Smooth muscle cell (in vitro differentiated cells): ENCODE data around the gene C1QTNF12. TPM values are rescaled to one million over a fixed set of nuclear protein-coding genes. Genes with fewer than 3 reads are reported as not detected.

Experiments
- DNase-seq: peaks from one replicate; lab custom pipeline; 2025; ENCODE audit not compliant: unreplicated experiment; lab: John Stamatoyannopoulos, UW
- H2AFZ ChIP-seq: fragments of 200-600 bp; sonication (generic); 2 replicates; pipeline ENCODE4 v1.6.0; 2016; ENCODE audit warnings: antibody characterized with exemption, low read depth, mild to moderate bottlenecking
- H3F3A ChIP-seq: fragments of 200-600 bp; sonication (generic); 2 replicates; pipeline ENCODE4 v1.6.0; 2017; ENCODE audit warnings: antibody characterized with exemption, low read depth
- H3K27ac ChIP-seq: fragments of 200-600 bp; sonication (generic); 2 replicates; pipeline ENCODE4 v1.5.1; 2016; ENCODE audit warnings: low read depth, mild to moderate bottlenecking
- H3K27me3 ChIP-seq: fragments of 200-600 bp; sonication (generic); 2 replicates; pipeline ENCODE4 v1.6.1; 2016; ENCODE audit warnings: low read depth, mild to moderate bottlenecking
- H3K36me3 ChIP-seq: fragments of 200-600 bp; sonication (generic); 2 replicates; pipeline ENCODE4 v1.5.1; 2016; ENCODE audit warnings: low read depth
- H3K4me1 ChIP-seq: fragments of 200-600 bp; sonication (generic); 2 replicates; pipeline ENCODE4 v1.5.1; 2016; ENCODE audit warnings: low read depth
- H3K4me2 ChIP-seq: fragments of 200-600 bp; sonication (generic); 2 replicates; pipeline ENCODE4 v1.6.0; 2016; ENCODE audit warnings: mild to moderate bottlenecking
- H3K4me3 ChIP-seq: fragments of 200-600 bp; sonication (generic); 2 replicates; pipeline ENCODE4 v1.5.1; 2016; ENCODE audit warnings: mild to moderate bottlenecking
- H3K79me2 ChIP-seq: fragments of 200-600 bp; sonication (generic); 2 replicates; pipeline ENCODE4 v1.6.0; 2016; ENCODE audit warnings: low read depth, mild to moderate bottlenecking
- H3K9ac ChIP-seq: fragments of 200-600 bp; sonication (generic); 2 replicates; pipeline ENCODE4 v1.6.0; 2016; ENCODE audit warnings: low read depth
- H3K9me3 ChIP-seq: fragments of 200-600 bp; sonication (generic); replicated peaks from 2 replicates; pipeline ENCODE4 v1.5.1; 2016; ENCODE audit warnings: low read depth
- H4K20me1 ChIP-seq: fragments of 200-600 bp; sonication (generic); 2 replicates; pipeline ENCODE4 v1.6.0; 2016; ENCODE audit warnings: low read depth
- CTCF ChIP-seq: fragments of 200-600 bp; sonication (generic); IDR thresholded peaks from 2 replicates; pipeline ENCODE4 v1.5.1; 2017; ENCODE audit warnings: borderline replicate concordance, mild to moderate bottlenecking, antibody characterized with exemption; ENCODE audit not compliant: insufficient read depth, poor library complexity, severe bottlenecking
- WGBS: methylation state at CpG from one replicate; pipeline ENCODE4 v1.1.7; 2016; ENCODE audit warnings: low lambda C conversion rate; 5-methylcytosine and 5-hydroxymethylcytosine counted together
- polyA plus RNA-seq: library from polyadenylated mRNA; unstranded; fragments of >200 nt; fragmentation: Nextera tagmentation; extraction: Ambion mirVana; gene quantifications from 2 replicates; pipeline ENCODE4 v1.2.1, GENCODE V29; 2016
- total RNA-seq: library from RNA; depleted of rRNA; stranded (reverse); fragments of >200 nt; gene quantifications from 2 replicates; pipeline ENCODE4 v1.2.3, GENCODE V29; 2014

C1QTNF12 gene
- total and polyA plus RNA-seq, 2 experiments from 2014 or later: 1.8 to 5.4 TPM

DNA sequence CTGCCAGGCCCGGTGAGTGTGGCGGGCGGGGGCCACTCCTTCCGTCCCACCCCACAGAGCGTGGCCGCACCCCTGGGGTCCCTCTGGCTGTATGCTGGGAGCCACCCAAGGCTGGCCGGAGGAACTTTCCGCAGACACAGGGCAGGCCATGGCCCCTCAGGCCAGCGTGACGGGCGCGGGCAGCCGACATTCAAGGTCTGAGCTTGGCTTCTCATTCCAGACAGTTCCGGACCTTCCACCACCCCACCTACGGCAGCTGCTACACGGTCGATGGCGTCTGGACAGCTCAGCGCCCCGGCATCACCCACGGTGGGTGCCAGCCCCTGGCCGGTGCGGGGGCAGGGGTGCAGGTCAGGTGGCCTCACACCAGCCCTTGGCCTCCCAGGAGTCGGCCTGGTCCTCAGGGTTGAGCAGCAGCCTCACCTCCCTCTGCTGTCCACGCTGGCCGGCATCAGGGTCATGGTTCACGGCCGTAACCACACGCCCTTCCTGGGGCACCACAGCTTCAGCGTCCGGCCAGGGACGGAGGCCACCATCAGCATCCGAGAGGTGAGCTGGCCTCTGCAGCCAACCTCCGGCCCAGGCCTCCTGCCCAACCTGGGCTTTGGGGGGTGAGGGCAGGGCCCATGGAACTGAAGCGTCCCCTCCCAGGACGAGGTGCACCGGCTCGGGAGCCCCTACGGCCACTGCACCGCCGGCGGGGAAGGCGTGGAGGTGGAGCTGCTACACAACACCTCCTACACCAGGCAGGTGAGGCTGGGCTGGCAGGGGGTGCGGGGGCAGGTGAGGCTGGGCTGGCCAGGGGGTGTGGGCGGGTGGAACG, 41.0 kb upstream of the C1QTNF12 start:
- Histone ChIP-seq H3K79me2 (no peaks in the 10 kb centered on the region), H2AFZ (no peak overlapping the region), H3K9me3 (no peaks in the 10 kb centered on the region), H3K36me3 (no peaks in the 10 kb centered on the region), H3K4me1 (no peaks in the 10 kb centered on the region), H3K4me3 (no peak overlapping the region), H4K20me1 (no peaks in the 10 kb centered on the region), H3K27ac (no peak overlapping the region), H3K27me3 (no peaks in the 10 kb centered on the region), H3K9ac (no peak overlapping the region), H3K4me2 (no peak overlapping the region), H3F3A (no peaks in the 10 kb centered on the region)
- TF ChIP-seq CTCF: no peak
- DNase-seq: no peak
- 95% methylated on average over 39 of the region's 46 CpGs for WGBS

- H3K27me3 ChIP-seq: no peaks in the 10 kb centered on the region
- WGBS: 91% methylated on average over 43 of the region's 50 CpGs
- DNase-seq: no peak
Measured at GRCh38 chr1:1286313-1287261, 40.1 kb upstream of the C1QTNF12 start.

DNA sequence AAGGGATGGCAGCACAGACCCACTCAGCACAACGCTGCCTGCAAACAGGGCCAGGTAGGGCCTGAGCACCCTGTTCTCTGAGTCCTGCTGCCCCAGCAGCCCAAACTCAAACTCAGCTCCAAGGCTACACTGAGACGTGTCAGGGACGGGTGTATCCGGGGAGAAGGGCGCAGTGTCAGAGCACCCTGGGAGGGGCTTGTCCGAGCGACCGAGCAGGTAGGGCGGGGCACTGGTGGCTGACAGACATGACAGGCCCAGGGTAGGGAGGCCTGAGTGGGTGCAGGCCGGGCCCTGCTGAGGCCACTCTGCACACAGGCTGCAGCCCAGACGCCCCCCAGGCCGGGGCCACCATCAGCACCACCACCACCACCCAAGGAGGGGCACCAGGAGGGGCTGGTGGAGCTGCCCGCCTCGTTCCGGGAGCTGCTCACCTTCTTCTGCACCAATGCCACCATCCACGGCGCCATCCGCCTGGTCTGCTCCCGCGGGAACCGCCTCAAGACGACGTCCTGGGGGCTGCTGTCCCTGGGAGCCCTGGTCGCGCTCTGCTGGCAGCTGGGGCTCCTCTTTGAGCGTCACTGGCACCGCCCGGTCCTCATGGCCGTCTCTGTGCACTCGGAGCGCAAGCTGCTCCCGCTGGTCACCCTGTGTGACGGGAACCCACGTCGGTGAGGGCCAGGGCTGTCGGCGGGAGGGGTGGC, 39.2 kb upstream of the C1QTNF12 start:
- DNase-seq: no peak
- no peaks in the 10 kb centered on the region for H3F3A ChIP-seq
- H3K9ac ChIP-seq: no peak overlapping the region
- no peaks in the 10 kb centered on the region for H3K79me2 ChIP-seq
- H3K27me3 ChIP-seq: no peaks in the 10 kb centered on the region
- H3K4me3 ChIP-seq: no peak overlapping the region
- no peak for TF ChIP-seq CTCF
- no peaks in the 10 kb centered on the region for H3K4me1 ChIP-seq
- WGBS: 90% methylated on average over 34 of the region's 37 CpGs
- no peak overlapping the region for H3K4me2 ChIP-seq
- no peaks in the 10 kb centered on the region for H3K36me3 ChIP-seq
- no peaks in the 10 kb centered on the region for H3K9me3 ChIP-seq
- no peak overlapping the region for H2AFZ ChIP-seq
- H3K27ac ChIP-seq: no peak overlapping the region
- no peaks in the 10 kb centered on the region for H4K20me1 ChIP-seq

More at GRCh38 chr1:1286313-1287261, 40.1 kb upstream of the C1QTNF12 start:
- no peaks in the 10 kb centered on the region for H3K4me1 ChIP-seq
- H3K4me2 ChIP-seq: no peak overlapping the region
- H3K79me2 ChIP-seq: no peaks in the 10 kb centered on the region
- H3K9me3 ChIP-seq: no peaks in the 10 kb centered on the region
- no peak overlapping the region for H3K4me3 ChIP-seq
- no peaks in the 10 kb centered on the region for H3K36me3 ChIP-seq
- H3K27ac ChIP-seq: no peak overlapping the region
- no peak overlapping the region for H3K9ac ChIP-seq
- TF ChIP-seq CTCF: no peak
- H3F3A ChIP-seq: no peaks in the 10 kb centered on the region
- no peak overlapping the region for H2AFZ ChIP-seq
- no peaks in the 10 kb centered on the region for H4K20me1 ChIP-seq
